SK-N-SH treated with all-trans-retinoic acid at 6 μM for 48 hours (cell line): ENCODE data around the gene ATP8A2.

ENCODE experiments used
- ATAC-seq: fragments of 200-7000 bp; cut with Tn5 transposase; 3 replicates; pipeline ENCODE4 v1.9.1; 2020; ENCODE audit warnings: mild to moderate bottlenecking, moderate library complexity
- ARNTL ChIP-seq: fragments of 450-650 bp; formaldehyde crosslinking; IDR thresholded peaks from 2 replicates; pipeline ENCODE4 v1.5.0; 2020; ENCODE audit warnings: low read depth, mild to moderate bottlenecking, moderate library complexity, borderline replicate concordance
- CREB5 ChIP-seq: fragments of 250-450 bp; sonication (Bioruptor Pico); IDR thresholded peaks from 2 replicates; pipeline ENCODE4 v1.5.1; 2020; ENCODE audit warnings: low read depth, mild to moderate bottlenecking, moderate library complexity
- CSDC2 ChIP-seq: fragments of 250-450 bp; sonication (Bioruptor Pico); IDR thresholded peaks from 2 replicates; pipeline ENCODE4 v1.5.0; 2020; ENCODE audit warnings: mild to moderate bottlenecking, moderate library complexity
- ESRRG ChIP-seq: fragments of 250-450 bp; sonication (Bioruptor Pico); IDR thresholded peaks from 2 replicates; pipeline ENCODE4 v1.6.1; 2021; ENCODE audit warnings: mild to moderate bottlenecking
- GLIS3 ChIP-seq: fragments of 250-450 bp; sonication (Bioruptor Pico); IDR thresholded peaks from 2 replicates; pipeline ENCODE4 v1.5.0; 2020; ENCODE audit warnings: mild to moderate bottlenecking, moderate library complexity
- ISL1 ChIP-seq: fragments of 250-450 bp; sonication (Bioruptor Pico); IDR thresholded peaks from 2 replicates; pipeline ENCODE4 v2.1.2; 2022; ENCODE audit warnings: mild to moderate bottlenecking, moderate library complexity
- OSR1 ChIP-seq: fragments of 250-450 bp; sonication (Bioruptor Pico); IDR thresholded peaks from 2 replicates; pipeline ENCODE4 v1.8.0; 2022; ENCODE audit warnings: moderate library complexity, mild to moderate bottlenecking, inconsistent platforms
- POU6F1 ChIP-seq: fragments of 250-450 bp; sonication (Bioruptor Pico); IDR thresholded peaks from 2 replicates; pipeline ENCODE4 v1.8.0; 2021; ENCODE audit warnings: low read depth, mild to moderate bottlenecking, moderate library complexity, borderline replicate concordance
- RARB ChIP-seq: fragments of 250-450 bp; sonication (Bioruptor Pico); IDR thresholded peaks from 2 replicates; pipeline ENCODE4 v1.8.0; 2021; ENCODE audit warnings: mild to moderate bottlenecking, moderate library complexity
- SNAI2 ChIP-seq: fragments of 250-450 bp; sonication (Bioruptor Pico); IDR thresholded peaks from 2 replicates; pipeline ENCODE4 v1.5.0; 2020; ENCODE audit warnings: mild to moderate bottlenecking, moderate library complexity
- TCF4 ChIP-seq: fragments of 250-450 bp; sonication (Bioruptor Pico); IDR thresholded peaks from 2 replicates; pipeline ENCODE4 v1.8.0; 2021; ENCODE audit warnings: mild to moderate bottlenecking, moderate library complexity, borderline replicate concordance
- TOX ChIP-seq: fragments of 250-450 bp; sonication (Bioruptor Pico); IDR thresholded peaks from 2 replicates; pipeline ENCODE4 v1.8.0; 2021; ENCODE audit warnings: mild to moderate bottlenecking, moderate library complexity, borderline replicate concordance
- ZC3H10 ChIP-seq: fragments of 250-450 bp; sonication (Bioruptor Pico); IDR thresholded peaks from 2 replicates; pipeline ENCODE4 v1.5.1; 2021; ENCODE audit warnings: mild to moderate bottlenecking, moderate library complexity
- ZFP3 ChIP-seq: fragments of 250-450 bp; sonication (Bioruptor Pico); IDR thresholded peaks from 2 replicates; pipeline ENCODE4 v1.5.0; 2020; ENCODE audit warnings: mild to moderate bottlenecking, moderate library complexity
- ZFP30 ChIP-seq: fragments of 450-650 bp; formaldehyde crosslinking; IDR thresholded peaks from 2 replicates; pipeline ENCODE4 v1.5.0; 2022; ENCODE audit warnings: mild to moderate bottlenecking, moderate library complexity
- ZNF565 ChIP-seq: fragments of 450-650 bp; formaldehyde crosslinking; conservative IDR thresholded peaks from 2 replicates; pipeline ENCODE4 v1.5.0; 2020; ENCODE audit warnings: low read depth, mild to moderate bottlenecking, moderate library complexity
- ZNF70 ChIP-seq: fragments of 450-650 bp; formaldehyde crosslinking; IDR thresholded peaks from 2 replicates; pipeline ENCODE4 v1.5.0; 2020; ENCODE audit warnings: mild to moderate bottlenecking, moderate library complexity
- ZNF8 ChIP-seq: fragments of 450-650 bp; formaldehyde crosslinking; IDR thresholded peaks from 2 replicates; pipeline ENCODE4 v1.5.0; 2020; ENCODE audit warnings: mild to moderate bottlenecking, moderate library complexity
- TF ChIP-seq, protein P1 (sequence below): fragments of 250-450 bp; sonication (Bioruptor Pico); IDR thresholded peaks from 2 replicates; pipeline ENCODE4 v1.5.1; 2021; ENCODE audit warnings: mild to moderate bottlenecking, moderate library complexity
- TF ChIP-seq, protein P2 (sequence below): fragments of 250-450 bp; sonication (Bioruptor Pico); IDR thresholded peaks from 2 replicates; pipeline ENCODE4 v1.5.0; 2020; ENCODE audit warnings: mild to moderate bottlenecking, moderate library complexity

The ATP8A2 gene

GRCh38 chr13:25874064-25874737 lies 502.4 kb downstream of the ATP8A2 start:
- no peak for TF ChIP-seq TOX
- TF ChIP-seq ARNTL (CRISPR knock-in tag): no peak
- no peak for TF ChIP-seq ZFP30 (CRISPR knock-in tag)
- TF ChIP-seq, protein P1, sequence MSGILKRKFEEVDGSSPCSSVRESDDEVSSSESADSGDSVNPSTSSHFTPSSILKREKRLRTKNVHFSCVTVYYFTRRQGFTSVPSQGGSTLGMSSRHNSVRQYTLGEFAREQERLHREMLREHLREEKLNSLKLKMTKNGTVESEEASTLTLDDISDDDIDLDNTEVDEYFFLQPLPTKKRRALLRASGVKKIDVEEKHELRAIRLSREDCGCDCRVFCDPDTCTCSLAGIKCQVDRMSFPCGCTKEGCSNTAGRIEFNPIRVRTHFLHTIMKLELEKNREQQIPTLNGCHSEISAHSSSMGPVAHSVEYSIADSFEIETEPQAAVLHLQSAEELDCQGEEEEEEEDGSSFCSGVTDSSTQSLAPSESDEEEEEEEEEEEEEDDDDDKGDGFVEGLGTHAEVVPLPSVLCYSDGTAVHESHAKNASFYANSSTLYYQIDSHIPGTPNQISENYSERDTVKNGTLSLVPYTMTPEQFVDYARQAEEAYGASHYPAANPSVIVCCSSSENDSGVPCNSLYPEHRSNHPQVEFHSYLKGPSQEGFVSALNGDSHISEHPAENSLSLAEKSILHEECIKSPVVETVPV (CRISPR knock-in tag): no peak
- TF ChIP-seq, protein P2, sequence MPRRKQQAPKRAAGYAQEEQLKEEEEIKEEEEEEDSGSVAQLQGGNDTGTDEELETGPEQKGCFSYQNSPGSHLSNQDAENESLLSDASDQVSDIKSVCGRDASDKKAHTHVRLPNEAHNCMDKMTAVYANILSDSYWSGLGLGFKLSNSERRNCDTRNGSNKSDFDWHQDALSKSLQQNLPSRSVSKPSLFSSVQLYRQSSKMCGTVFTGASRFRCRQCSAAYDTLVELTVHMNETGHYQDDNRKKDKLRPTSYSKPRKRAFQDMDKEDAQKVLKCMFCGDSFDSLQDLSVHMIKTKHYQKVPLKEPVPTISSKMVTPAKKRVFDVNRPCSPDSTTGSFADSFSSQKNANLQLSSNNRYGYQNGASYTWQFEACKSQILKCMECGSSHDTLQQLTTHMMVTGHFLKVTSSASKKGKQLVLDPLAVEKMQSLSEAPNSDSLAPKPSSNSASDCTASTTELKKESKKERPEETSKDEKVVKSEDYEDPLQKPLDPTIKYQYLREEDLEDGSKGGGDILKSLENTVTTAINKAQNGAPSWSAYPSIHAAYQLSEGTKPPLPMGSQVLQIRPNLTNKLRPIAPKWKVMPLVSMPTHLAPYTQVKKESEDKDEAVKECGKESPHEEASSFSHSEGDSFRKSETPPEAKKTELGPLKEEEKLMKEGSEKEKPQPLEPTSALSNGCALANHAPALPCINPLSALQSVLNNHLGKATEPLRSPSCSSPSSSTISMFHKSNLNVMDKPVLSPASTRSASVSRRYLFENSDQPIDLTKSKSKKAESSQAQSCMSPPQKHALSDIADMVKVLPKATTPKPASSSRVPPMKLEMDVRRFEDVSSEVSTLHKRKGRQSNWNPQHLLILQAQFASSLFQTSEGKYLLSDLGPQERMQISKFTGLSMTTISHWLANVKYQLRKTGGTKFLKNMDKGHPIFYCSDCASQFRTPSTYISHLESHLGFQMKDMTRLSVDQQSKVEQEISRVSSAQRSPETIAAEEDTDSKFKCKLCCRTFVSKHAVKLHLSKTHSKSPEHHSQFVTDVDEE (CRISPR knock-in tag): no peak
- no peak for TF ChIP-seq ZFP3 (CRISPR knock-in tag)
- TF ChIP-seq ZNF8 (CRISPR knock-in tag): no peak
- TF ChIP-seq POU6F1: no peak
- TF ChIP-seq TCF4 (CRISPR knock-in tag): no peak
- no peak for TF ChIP-seq ESRRG (CRISPR knock-in tag)
- no peak for TF ChIP-seq RARB
- no peak for TF ChIP-seq CREB5
- no peak for TF ChIP-seq SNAI2 (CRISPR knock-in tag)
- no peak for ATAC-seq

DNA sequence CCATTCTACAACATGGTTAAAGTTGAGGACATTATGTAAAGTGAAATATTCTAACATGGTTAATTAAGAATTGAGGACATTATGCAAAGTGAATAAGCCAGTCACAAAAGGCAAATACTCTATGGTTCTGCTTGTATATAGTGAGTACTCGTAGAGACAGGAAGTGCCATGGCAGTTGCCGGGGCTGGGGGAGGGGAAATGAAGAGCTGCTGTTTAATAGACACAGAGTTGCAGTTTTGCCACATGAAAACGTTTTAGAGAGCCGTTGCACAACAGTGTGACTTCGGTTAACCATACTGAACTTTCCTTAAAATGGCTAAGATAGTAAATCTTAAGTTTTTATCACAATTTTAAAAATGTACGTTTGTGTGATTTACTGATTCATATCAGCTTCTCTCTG lies 503.1 kb downstream of the ATP8A2 start:
- ATAC-seq: no peak
- TF ChIP-seq OSR1 (CRISPR knock-in tag): no peak
- no peak for TF ChIP-seq POU6F1
- no peak for TF ChIP-seq ZC3H10 (CRISPR knock-in tag)
- TF ChIP-seq, protein P2 (CRISPR knock-in tag): no peak
- TF ChIP-seq ISL1: no peak
- TF ChIP-seq SNAI2 (CRISPR knock-in tag): no peak
- no peak for TF ChIP-seq ZNF565 (CRISPR knock-in tag)
- TF ChIP-seq CSDC2: no peak
- TF ChIP-seq TCF4 (CRISPR knock-in tag): no peak
- TF ChIP-seq ZNF70 (CRISPR knock-in tag): no peak
- TF ChIP-seq GLIS3: no peak
- TF ChIP-seq TOX: no peak
